Naive thymus-derived CD4-positive, alpha-beta T cell (primary cell): ENCODE measurements around the gene ACE. TPM values are rescaled to one million over a fixed set of nuclear protein-coding genes. Genes with fewer than 3 reads are reported as not detected.

ENCODE experiments used
- ATAC-seq: fragments of 150-1000 bp; cut with Tn5 transposase; 2 replicates; pipeline ENCODE4 v1.10.0; 2021; ENCODE audit warnings: mild to moderate bottlenecking, moderate library complexity
- CTCF ChIA-PET: fragments of 350-600 bp; sonication (Branson Sonifier 250); formaldehyde crosslinking; loops from one replicate; lab custom pipeline; 2021; ENCODE audit warnings: antibody characterized with exemption; lab: Charles Lee
- POLR2A ChIA-PET: fragments of 350-600 bp; sonication (Branson Sonifier 250); formaldehyde crosslinking; loops from one replicate; lab custom pipeline; 2021; ENCODE audit warnings: antibody characterized with exemption, inconsistent platforms; lab: Charles Lee
- DNase-seq, 9 donors: peaks; one replicate each; pipeline versions ENCODE4 v3.0.0 to v3.0.0-alpha.2; 2020 to 2022; ENCODE audit warnings: mixed read lengths in 1 of 9
- H3K27ac ChIP-seq: one replicate; pipeline ENCODE4 v1.7.0; 2013; ENCODE audit warnings: mild to moderate bottlenecking, low read depth, low read length, moderate library complexity
- H3K27me3 ChIP-seq, 2 donors: one replicate each; pipeline ENCODE4 v1.7.0; 2013; ENCODE audit warnings: low read length in 2 of 2, mild to moderate bottlenecking in 2 of 2, moderate library complexity in 2 of 2; ENCODE audit not compliant: control insufficient read depth in 2 of 2, insufficient read depth in 2 of 2
- H3K36me3 ChIP-seq, 3 experiments: 1 replicate in 2 of 3; 2 replicates in 1 of 3; pipeline ENCODE4 v1.7.0; 2013; ENCODE audit warnings: low read length in 3 of 3, mild to moderate bottlenecking in 3 of 3, moderate library complexity in 1 of 3; ENCODE audit not compliant: insufficient read depth in 3 of 3, control insufficient read depth in 2 of 3
- H3K4me1 ChIP-seq, 2 donors: one replicate each; pipeline ENCODE4 v1.7.0; 2013; ENCODE audit warnings: low read length in 2 of 2, mild to moderate bottlenecking in 2 of 2, moderate library complexity in 1 of 2; ENCODE audit not compliant: control insufficient read depth in 2 of 2, insufficient read depth in 2 of 2
- H3K4me3 ChIP-seq: 2 replicates; pipeline ENCODE4 v1.7.0; 2013; ENCODE audit warnings: mild to moderate bottlenecking, low read length
- H3K9me3 ChIP-seq, 3 experiments: 1 replicate in 2 of 3; 2 replicates in 1 of 3; pipeline ENCODE4 v1.7.0; 2013; ENCODE audit warnings: low read length in 3 of 3; ENCODE audit not compliant: control insufficient read depth in 2 of 3
- H3K27ac Mint-ChIP-seq, 9 donors: one replicate each; pipeline ENCODE4 v1.8.0; 2020 to 2022; ENCODE audit warnings: mixed read lengths in 9 of 9, mild to moderate bottlenecking in 8 of 9, moderate library complexity in 5 of 9, inconsistent platforms in 2 of 9
- H3K27me3 Mint-ChIP-seq, 5 donors: one replicate each; pipeline ENCODE4 v1.8.0; 2021 to 2022; ENCODE audit warnings: mixed read lengths in 5 of 5, mild to moderate bottlenecking in 1 of 5
- H3K36me3 Mint-ChIP-seq, 5 donors: one replicate each; pipeline ENCODE4 v1.8.0; 2020 to 2022; ENCODE audit warnings: mixed read lengths in 5 of 5, mild to moderate bottlenecking in 3 of 5, inconsistent platforms in 1 of 5
- H3K4me1 Mint-ChIP-seq, 7 donors: one replicate each; pipeline ENCODE4 v1.8.0; 2020 to 2022; ENCODE audit warnings: mixed read lengths in 7 of 7, mild to moderate bottlenecking in 3 of 7, inconsistent platforms in 1 of 7
- H3K4me3 Mint-ChIP-seq, 10 donors: one replicate each; pipeline ENCODE4 v1.8.0; 2020 to 2022; ENCODE audit warnings: mild to moderate bottlenecking in 10 of 10, mixed read lengths in 10 of 10, moderate library complexity in 6 of 10, inconsistent platforms in 2 of 10
- H3K9me3 Mint-ChIP-seq, 11 donors: one replicate each; pipeline ENCODE4 v1.8.0; 2020 to 2022; ENCODE audit warnings: mixed read lengths in 11 of 11, mild to moderate bottlenecking in 4 of 11, inconsistent platforms in 1 of 11, moderate library complexity in 1 of 11
- intact Hi-C, 2 donors: fragments of 100-400 bp; cut with micrococcal nuclease; formaldehyde crosslinking; loops; one replicate each; pipeline ENCODE4 v1.15.1; 2023
- polyA plus RNA-seq, 2 donors: library from polyadenylated mRNA; unstranded; fragments of 300-500 nt; fragmentation: Illumina TruSeq; gene quantifications; one replicate each; pipeline ENCODE4 v1.2.3, GENCODE V29; 2021
- total RNA-seq, 6 experiments: library from RNA in 5 of 6; stranded (reverse) in 5 of 6; gene quantifications; 1 replicate in 5 of 6; 2 replicates in 1 of 6; pipeline ENCODE4 v1.2.3 and lab custom pipeline; 2021 to 2026

ACE gene
- total and polyA plus RNA-seq, 7 experiments from 2014 or later = 0.73 to 14.4 (median 2.3) TPM; not detected in 2

DNA sequence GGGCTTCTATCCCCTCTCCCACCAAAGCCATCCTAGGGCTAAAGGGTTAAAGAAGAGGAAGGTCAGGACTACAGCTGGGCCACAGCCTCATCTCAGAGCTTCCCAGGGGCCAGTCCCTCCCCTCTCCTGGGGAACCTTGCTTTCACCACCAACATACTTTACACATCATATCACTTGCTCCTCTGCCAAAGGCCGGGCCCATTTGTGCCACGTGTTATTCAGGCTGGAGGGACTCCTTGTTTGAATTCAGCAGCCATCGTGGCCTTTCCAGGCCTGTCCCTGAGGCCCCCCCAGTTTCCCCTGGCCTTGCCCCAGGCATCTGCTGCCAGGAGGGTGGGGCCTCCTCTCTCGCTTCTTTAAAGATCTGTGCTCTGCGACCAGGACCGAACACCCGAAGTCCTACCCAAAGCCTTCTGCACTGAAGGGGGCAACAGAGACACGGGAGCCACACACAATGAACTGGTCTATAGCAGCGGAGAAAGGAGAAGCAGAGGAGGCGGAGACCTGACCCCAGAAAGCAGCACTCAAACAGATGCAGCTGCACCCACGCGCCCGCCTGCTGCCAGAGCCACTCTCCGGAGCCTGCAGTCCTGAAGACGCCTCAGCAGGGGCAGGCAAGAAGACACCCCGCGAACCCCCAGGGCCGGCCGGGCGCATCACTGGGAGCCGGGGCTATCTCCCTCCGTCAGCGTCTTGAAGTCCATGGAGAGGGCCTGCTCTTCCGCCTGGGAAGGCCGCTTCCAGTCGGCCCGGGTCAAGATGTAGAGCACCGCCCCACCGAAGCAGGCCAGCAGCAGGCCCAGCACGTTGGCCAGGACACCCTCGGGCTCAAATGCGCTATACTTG lies 42.9 kb upstream of the ACE start:
- Histone ChIP-seq H3K36me3 (no peaks in the 10 kb centered on the region), H3K4me1 (peaks cover 2 to 9% of the 10 kb centered on the region in 2 donors), H3K27ac (no peak overlapping the region), H3K9me3 (no peaks in the 10 kb centered on the region), H3K4me3 (no peak overlapping the region), H3K27me3 (no peaks in the 10 kb centered on the region)
- ChIA-PET CTCF (interaction anchor here (0.5 to 1.0 kb wide), 5 partner anchors 9 to 777 kb away, joined by 3 read pairs; no protein-coding TSS in a partner anchor), POLR2A (interaction anchor here (2.0 kb wide), 1 partner anchor 11 kb away, joined by 5 read pairs; no protein-coding TSS in a partner anchor)
- peaks cover 0 to 1% (median 0%) of the 10 kb centered on the region in 5 donors for H3K36me3 Mint-ChIP-seq
- ATAC-seq (no peak), DNase-seq (no peak)
- H3K27me3 Mint-ChIP-seq = no peaks in the 10 kb centered on the region
- peaks cover 4 to 50% (median 9%) of the 10 kb centered on the region in 7 donors for H3K4me1 Mint-ChIP-seq
- intact Hi-C loops = no loop called here
- H3K27ac Mint-ChIP-seq = peak overlapping the region in 2 of 9 donors; percentile 62 to 83
- peak overlapping the region in 1 of 10 donors; percentile 53 for H3K4me3 Mint-ChIP-seq
- H3K9me3 Mint-ChIP-seq = no peaks in the 10 kb centered on the region

DNA sequence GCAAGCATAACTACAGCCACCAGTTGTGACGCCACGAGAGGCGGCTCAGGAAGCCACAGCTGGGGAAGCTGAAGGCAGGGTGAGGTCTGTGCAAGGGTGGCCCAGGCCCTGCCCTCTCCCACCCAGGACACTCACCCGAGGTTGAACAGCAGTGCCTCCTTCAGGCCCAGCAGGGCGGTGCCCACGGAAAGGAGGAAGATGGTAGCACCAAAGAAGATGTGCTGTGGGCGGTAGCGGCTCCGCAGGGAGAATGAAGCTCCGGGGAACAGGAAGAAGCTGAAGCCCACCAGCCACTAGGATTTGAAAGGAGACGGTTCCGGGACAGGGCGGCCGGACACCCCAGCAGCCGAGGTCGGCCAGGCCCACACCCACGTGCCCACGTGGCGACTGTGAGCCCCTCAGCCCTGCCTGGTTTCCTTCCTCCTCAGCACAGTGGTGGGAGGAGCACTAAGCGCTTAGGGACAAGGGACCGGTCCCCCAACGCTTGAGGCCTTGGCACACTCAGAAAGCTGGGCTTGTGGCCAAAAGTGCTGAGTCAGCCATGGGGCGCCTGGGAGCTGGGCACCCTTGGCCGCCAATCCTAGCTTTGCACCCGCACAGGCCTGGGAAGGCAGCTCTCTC lies 41.8 kb upstream of the ACE start:
- ATAC-seq (peak; percentile 91), DNase-seq (peak in 5 of 9 donors; percentile 15 to 60 (median 25))
- H3K27ac Mint-ChIP-seq = peak overlapping the region in 3 of 9 donors; percentile 4 to 83 (median 62)
- no peaks in the 10 kb centered on the region for H3K27me3 ChIP-seq
- H3K36me3 ChIP-seq = no peaks in the 10 kb centered on the region
- H3K27me3 Mint-ChIP-seq = no peaks in the 10 kb centered on the region
- peak overlapping the region in 3 of 10 donors; percentile 17 to 53 (median 49) for H3K4me3 Mint-ChIP-seq
- H3K4me1 Mint-ChIP-seq = peaks cover 11 to 51% (median 18%) of the 10 kb centered on the region in 7 donors
- H3K9me3 ChIP-seq = no peaks in the 10 kb centered on the region
- intact Hi-C loops = no loop called here
- POLR2A ChIA-PET = interaction anchor here (2.0 kb wide), 1 partner anchor 10 kb away, joined by 5 read pairs; no protein-coding TSS in a partner anchor
- H3K4me3 ChIP-seq = no peak overlapping the region
- H3K36me3 Mint-ChIP-seq = peaks cover 0 to 4% (median 0%) of the 10 kb centered on the region in 5 donors
- H3K9me3 Mint-ChIP-seq = peaks cover 0 to 2% (median 0%) of the 10 kb centered on the region in 11 donors
- H3K4me1 ChIP-seq = peaks cover 13 to 20% of the 10 kb centered on the region in 2 donors
- CTCF ChIA-PET = interaction anchor here (0.9 to 1.7 kb wide), 3 partner anchors 10 to 13 kb away, joined by 3 to 5 read pairs (median 5); no protein-coding TSS in a partner anchor
- no peak overlapping the region for H3K27ac ChIP-seq

DNA sequence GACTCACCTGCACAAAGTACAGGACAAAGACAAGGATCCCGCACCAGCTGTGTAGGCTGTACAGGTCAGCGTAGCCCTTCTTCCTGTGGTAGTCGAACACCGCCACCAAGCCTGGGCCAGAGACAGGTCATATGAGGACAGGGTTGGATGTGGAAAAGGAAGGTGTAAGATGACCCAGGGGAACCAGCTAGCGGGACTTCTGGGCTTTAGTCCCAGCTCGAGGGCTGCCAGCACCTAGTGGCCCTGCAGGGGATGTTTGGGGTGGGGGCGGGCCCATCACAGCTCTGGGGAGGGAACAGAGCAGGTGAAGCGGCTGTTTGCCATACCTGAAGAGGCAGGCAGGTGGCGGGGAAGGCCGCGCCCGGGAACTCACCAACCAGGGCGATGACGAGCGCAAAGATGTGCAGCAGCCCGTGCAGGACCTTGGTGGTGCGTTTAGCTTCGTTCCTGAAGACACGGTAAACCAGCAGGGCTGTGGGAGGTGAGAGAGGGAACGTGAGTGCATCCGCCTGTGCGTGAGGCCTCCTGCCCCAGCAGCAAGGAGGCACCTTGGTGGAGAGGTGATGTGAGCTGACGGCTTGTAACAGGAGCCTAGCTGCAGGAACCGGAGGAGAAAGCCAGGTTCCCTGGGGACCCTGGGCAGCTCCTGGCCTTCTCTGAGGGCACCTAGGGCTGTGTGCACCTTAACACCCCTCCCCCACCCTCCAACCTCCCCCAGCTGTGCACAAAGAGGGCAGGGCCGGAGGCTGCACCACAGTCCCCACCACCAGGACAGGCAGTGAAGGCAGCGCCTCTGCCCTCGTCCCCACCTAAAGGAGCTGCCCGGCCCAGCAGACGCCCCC lies 41.0 kb upstream of the ACE start:
- intact Hi-C loops = no loop called here
- Histone ChIP-seq H3K4me1 (peaks cover 19 to 27% of the 10 kb centered on the region in 2 donors), H3K27me3 (no peaks in the 10 kb centered on the region), H3K36me3 (no peaks in the 10 kb centered on the region), H3K27ac (no peak overlapping the region), H3K4me3 (no peak overlapping the region), H3K9me3 (no peaks in the 10 kb centered on the region)
- CTCF ChIA-PET = interaction anchor here (1.1 to 1.7 kb wide), 2 partner anchors 11 to 14 kb away, joined by 5 read pairs; no protein-coding TSS in a partner anchor
- no peak for ATAC-seq
- Mint-ChIP-seq H3K4me1 (peaks cover 20 to 59% (median 26%) of the 10 kb centered on the region in 7 donors), H3K4me3 (no peak overlapping the region), H3K9me3 (peaks cover 0 to 2% (median 0%) of the 10 kb centered on the region in 11 donors), H3K36me3 (peaks cover 0 to 4% (median 0%) of the 10 kb centered on the region in 5 donors), H3K27ac (peak overlapping the region in 1 of 9 donors; percentile 8), H3K27me3 (no peaks in the 10 kb centered on the region)
- DNase-seq = no peak
- POLR2A ChIA-PET = interaction anchor here (2.0 kb wide), 1 partner anchor 9 kb away, joined by 5 read pairs; no protein-coding TSS in a partner anchor

DNA sequence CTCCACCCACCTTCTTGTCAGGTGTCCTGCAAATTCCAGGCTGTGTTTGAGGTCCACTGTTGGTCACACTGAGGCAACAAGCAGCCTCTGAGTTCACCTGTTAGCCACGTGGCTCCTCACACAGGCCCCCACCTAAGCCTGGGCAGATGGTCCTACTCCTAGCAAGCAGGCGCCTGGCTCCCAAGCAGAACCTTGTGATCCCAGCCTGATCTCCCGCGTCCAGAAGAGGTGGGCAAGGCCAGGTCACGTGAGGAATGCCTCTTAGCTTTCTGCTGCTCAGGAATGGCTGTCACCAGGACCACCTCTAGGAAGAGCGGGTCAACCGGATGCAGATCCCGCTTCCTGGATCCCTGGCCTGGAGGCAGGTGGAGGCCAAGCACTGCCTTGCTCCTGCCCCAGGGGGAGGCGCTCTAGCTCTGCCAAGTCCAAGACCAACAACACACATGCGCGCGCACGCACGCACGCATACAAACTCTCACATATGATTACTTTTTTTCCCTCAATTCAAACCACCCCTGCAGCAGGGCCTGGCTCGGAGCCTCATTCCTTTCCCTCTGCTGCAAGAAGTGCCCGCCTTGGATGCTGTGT lies 40.2 kb upstream of the ACE start:
- H3K27me3 ChIP-seq = no peaks in the 10 kb centered on the region
- peaks cover 0 to 2% (median 0%) of the 10 kb centered on the region in 11 donors for H3K9me3 Mint-ChIP-seq
- no peaks in the 10 kb centered on the region for H3K9me3 ChIP-seq
- peaks cover 19 to 27% of the 10 kb centered on the region in 2 donors for H3K4me1 ChIP-seq
- DNase-seq (no peak), ATAC-seq (no peak)
- H3K36me3 ChIP-seq = no peaks in the 10 kb centered on the region
- intact Hi-C loops = no loop called here
- POLR2A ChIA-PET = no interaction called here
- H3K27ac Mint-ChIP-seq = peak overlapping the region in 1 of 9 donors; percentile 34
- no peak overlapping the region for H3K4me3 ChIP-seq
- no peak overlapping the region for H3K27ac ChIP-seq
- H3K36me3 Mint-ChIP-seq = peaks cover 0 to 4% (median 0%) of the 10 kb centered on the region in 5 donors
- no peak overlapping the region for H3K4me3 Mint-ChIP-seq
- peaks cover 21 to 64% (median 29%) of the 10 kb centered on the region in 7 donors for H3K4me1 Mint-ChIP-seq
- H3K27me3 Mint-ChIP-seq = no peaks in the 10 kb centered on the region
- CTCF ChIA-PET = interaction anchor here (0.6 to 1.7 kb wide), 2 partner anchors 11 to 176 kb away, joined by 3 to 5 read pairs; no protein-coding TSS in a partner anchor

DNA sequence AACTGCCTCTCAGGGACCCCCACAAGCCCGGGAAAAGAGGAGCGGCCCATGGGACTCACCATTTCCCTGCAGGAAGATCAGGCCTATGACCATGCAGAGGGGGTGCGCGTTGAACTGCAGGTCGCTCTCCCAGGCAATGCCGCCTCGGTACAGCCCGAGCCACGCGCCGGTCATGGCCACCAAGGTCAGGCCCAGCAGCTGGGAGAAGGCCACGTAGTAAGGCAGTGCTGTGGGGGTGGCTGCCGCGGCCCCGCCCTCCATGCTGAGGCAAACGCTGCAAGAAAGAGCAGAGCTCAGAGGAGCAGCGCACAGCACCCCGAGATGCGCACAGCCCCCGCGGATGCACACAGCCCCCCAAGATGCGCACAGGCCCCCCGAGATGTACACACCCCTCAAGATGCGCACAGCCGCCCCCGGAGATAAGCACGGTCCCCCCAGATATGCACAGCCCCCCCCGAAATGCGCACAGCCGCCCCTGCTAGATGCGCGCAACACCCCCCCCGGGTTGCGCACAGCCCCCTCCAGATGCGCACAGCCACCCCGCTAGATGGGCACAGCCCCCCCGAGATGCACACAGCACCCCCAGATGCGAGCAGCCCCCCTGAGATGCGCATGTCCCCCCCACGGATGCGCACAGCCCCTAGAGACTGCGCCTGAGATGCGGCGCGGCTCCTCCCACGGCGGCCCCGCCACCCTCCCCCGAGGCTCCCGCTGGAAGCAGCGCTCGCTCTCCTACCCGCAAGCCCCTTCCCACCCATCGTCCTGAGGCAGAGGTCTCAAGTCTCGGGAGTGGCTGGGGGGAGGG lies 39.4 kb upstream of the ACE start:
- POLR2A ChIA-PET = no interaction called here
- H3K9me3 Mint-ChIP-seq = peaks cover 0 to 2% (median 0%) of the 10 kb centered on the region in 11 donors
- H3K27ac ChIP-seq = no peak overlapping the region
- no peaks in the 10 kb centered on the region for H3K27me3 ChIP-seq
- CTCF ChIA-PET = interaction anchor here (0.6 kb wide), 1 partner anchor 175 kb away, joined by 3 read pairs; no protein-coding TSS in a partner anchor
- H3K4me1 Mint-ChIP-seq = peaks cover 21 to 66% (median 29%) of the 10 kb centered on the region in 7 donors
- ATAC-seq (no peak), DNase-seq (no peak)
- H3K27ac Mint-ChIP-seq = peak overlapping the region in 1 of 9 donors; percentile 34
- intact Hi-C loops = loop anchor here in 1 of 2 donors (2.0 kb wide), 1 partner anchor 113 kb away; the partner anchor contains the start of gene DCAF7
- H3K4me1 ChIP-seq = peaks cover 19 to 27% of the 10 kb centered on the region in 2 donors
- H3K4me3 ChIP-seq = no peak overlapping the region
- H3K36me3 ChIP-seq = no peaks in the 10 kb centered on the region
- H3K9me3 ChIP-seq = no peaks in the 10 kb centered on the region
- H3K36me3 Mint-ChIP-seq = peaks cover 0 to 4% (median 0%) of the 10 kb centered on the region in 5 donors
- H3K27me3 Mint-ChIP-seq = peaks cover 0 to under 1% (median 0%) of the 10 kb centered on the region in 5 donors
- H3K4me3 Mint-ChIP-seq = no peak overlapping the region
